Glomerular visceral epithelial cell (primary cell): ENCODE data around the gene TMEM269.
"Not testable (repeated sequence)": the region's sequence is repeated elsewhere in the genome, so short reads cannot be mapped to it uniquely, and the experiment has no call there.

Experiments
- DNase-seq: peaks from one replicate; pipeline ENCODE4 v3.0.0-alpha.2; 2016; ENCODE audit errors: extremely low spot score

TMEM269 gene

DNA sequence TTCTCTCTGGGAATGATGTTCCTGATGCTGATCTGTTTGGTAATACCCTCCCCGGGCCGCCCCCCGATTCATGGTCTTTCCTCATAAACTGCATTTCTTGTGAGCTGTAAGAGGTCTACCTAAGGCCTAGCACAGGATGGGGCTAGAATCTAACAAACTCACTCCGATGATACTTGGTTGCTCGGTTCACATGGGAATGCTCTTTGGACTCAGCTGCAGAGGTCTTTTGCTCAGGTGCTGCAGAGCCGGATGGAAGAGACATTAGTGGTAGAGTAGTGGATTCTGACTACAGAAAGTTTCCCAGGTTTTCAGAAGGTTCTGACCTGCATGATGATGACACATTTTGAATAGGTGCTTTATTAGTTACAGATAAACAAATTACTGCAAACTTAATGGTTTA, 8.3 kb upstream of the TMEM269 start:
- DNase-seq: no peak

DNA sequence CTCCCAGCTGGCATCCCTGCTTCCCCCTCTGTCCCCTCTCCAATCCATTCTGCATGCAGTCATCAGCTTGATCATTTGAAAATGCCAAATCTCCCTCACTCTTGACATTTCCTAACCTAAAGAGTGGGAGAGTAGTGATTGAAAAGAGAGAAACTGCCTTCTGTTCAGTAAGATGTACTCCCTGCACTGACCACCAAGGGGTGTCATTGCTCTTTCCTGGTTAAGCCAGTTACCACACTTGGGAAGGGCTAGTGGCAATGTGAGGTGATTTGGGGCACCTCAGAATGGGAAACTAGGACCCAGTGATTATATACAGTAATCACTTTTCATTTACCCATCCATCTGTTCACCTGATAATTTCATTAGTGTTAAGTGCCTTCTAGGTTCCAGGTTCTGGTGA, 6.9 kb upstream of the TMEM269 start:
- DNase-seq: peak; percentile 38

DNA sequence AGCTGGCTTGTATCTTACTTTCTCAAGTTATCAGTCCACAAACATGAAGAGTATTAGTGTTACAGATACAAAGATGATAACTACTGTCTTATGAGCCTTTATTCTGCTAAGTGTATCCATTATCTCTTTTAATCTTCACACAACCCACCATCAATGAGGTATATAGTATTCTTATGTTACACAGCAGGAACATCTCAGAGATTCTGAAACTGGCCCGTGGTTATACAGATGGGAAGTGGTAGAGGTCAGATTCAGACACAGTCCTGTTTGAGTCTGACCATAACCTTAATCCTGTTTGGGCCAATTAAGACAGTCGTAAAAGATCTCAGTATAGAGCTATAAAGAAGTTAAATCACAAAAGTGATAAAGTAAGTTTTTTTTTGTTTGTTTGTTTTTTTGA, 5.1 kb upstream of the TMEM269 start:
- DNase-seq: no peak

DNA sequence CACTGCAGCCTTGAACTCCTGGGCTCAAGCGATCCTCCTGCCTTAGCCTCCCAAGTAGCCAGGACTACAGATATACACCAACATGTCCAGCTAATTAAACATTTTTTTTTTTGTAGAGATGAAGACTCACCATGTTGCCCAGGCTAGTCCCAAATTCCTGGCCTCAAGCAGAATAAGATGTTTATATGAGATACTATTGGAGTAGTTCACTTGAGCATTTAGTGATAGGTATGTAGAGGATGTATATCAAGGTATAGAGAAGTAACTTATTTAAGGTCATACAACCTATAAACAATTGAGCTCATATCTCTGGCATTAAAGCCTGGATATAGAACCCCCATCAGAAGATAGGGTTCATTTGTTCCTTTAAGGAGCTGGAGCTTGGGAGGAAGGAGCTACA, 4.6 kb upstream of the TMEM269 start:
- no peak for DNase-seq

DNA sequence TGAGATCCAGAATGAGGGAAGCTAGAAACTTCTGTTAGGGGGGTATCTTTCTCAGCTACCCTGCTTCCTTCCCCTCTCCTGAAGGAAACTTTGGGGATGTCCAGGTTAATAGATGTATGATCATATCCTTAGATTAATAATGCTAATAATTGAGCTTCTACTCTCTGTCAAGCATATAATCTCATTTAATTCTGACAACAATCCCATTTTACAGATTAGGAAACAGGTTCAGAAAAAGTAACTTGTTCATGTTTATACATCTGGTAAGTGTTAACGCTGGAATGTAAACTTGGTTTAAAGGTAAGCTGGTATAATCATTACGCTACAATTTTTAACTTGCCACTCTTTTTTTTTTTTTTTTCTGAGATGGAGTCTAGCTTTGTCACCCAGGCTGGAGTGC, 1.7 kb upstream of the TMEM269 start:
- no peak for DNase-seq

DNA sequence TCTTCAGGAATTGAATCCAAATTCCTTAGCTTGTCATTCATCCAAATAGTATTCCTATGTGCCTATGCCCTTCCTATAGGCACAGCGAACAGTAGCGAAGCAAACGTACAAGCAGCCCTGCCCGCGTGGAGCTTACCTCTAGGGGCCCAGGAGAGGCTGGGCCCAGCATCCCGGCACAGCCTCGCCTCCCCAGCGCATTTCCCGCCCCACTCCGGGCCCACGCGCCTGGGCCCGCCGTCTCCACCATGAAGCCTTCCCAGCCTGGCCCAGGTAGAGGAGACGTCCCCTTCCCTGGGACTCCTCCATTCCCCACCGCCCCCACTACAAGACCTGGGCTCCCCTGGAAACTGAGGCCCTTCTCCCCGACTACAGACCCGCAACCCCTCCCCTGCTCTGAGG, 245 bp upstream of the TMEM269 start:
- no peak for DNase-seq

DNA sequence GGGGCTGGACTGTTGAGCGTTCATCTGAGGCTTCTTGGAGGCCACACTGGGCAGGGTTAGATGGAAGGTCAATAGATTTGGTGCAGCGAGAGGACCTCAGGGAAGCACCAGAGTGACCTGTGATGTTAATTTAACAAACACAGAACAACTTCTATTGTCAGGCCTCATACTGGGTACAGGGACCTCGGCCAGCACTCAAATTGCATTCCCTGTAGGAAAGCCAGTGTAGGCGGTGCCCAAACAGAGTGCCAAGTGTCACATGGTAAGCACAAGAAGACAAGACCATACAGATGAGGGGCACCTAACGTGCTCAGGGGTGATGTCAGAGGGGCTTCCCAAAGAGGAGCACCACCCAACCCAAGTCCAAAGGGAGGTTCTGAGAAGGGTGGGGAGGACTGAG, 1.3 kb downstream of the TMEM269 start:
- DNase-seq: no peak

DNA sequence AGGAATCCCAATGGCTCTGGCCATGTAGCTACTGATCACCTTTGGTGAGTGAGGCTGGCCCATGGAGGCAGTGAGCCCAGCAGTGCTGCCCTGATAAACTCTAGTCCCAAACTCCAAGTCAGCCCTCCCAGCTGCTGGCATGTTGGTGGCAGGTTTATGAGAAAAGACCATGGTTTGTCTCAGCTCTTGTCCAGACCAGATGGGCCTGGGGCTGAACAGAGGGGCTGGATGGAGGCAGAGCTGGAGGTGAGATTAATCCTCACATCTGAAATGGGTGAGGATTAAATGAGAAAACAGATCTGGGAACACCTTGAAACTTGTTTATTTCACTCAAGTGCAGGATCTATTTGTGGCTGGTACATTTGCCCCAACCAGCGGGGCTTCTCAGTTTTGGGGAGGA, 3.2 kb downstream of the TMEM269 start:
- DNase-seq: no peak

DNA sequence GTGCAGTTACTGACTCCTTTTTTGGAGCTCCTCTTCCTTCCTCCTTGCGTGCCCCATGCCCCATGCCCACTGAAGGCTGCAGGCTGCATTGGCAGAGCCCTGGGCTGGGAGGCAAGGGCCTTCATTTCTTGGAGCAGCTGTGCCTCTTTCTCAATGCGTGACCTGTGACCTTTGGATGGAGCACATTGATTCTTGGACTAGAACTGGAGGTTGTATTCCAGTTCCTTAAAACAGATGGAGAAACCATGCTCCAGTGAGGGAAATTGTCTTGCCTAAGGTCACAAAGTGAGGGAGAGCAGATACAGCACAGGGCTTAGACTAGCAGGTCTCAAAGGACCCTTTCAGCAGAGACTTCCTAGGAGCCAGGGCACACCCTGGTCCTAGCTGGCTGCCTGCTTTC, 9.0 kb downstream of the TMEM269 start:
- no peak for DNase-seq

DNA sequence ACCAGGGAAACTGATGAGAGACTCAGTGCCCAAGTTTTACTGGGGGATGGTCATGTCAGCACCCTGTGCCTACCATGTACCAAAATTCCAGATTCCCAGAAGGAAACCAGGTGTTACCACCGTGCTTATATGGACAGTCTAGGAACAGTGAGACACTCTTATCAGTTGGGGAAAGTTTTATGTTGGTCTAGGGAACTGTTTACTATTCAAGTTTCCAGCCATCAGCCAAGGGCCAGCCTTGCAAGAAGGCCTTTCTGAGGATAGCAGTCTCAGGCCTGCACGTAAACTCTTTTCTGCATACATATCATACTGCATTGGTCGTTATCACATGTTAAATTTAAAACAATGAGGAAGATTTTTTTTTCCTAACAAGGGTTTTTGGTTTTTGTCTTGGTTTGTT, 12.6 kb downstream of the TMEM269 start:
- DNase-seq: no peak

DNA sequence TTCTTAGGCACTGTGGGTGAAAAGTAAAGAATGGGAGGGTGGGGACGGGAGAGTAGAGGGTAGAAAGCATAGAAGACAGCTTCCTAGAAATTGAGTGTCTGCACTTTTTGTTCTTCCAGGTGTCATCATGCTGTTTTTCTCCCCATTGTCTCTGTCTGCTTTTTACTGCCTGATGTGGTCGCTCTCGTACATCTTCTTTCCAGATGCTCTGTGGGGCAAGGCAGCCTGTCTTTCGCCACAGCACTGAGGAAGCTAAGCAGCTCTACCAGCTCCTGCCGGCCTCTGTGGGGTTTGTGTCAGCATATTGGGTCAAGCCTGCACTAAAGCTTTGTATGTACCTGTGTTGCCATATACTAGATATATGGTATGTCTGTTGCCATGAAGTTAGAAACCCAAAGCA, 13.2 kb downstream of the TMEM269 start:
- no peak for DNase-seq

DNA sequence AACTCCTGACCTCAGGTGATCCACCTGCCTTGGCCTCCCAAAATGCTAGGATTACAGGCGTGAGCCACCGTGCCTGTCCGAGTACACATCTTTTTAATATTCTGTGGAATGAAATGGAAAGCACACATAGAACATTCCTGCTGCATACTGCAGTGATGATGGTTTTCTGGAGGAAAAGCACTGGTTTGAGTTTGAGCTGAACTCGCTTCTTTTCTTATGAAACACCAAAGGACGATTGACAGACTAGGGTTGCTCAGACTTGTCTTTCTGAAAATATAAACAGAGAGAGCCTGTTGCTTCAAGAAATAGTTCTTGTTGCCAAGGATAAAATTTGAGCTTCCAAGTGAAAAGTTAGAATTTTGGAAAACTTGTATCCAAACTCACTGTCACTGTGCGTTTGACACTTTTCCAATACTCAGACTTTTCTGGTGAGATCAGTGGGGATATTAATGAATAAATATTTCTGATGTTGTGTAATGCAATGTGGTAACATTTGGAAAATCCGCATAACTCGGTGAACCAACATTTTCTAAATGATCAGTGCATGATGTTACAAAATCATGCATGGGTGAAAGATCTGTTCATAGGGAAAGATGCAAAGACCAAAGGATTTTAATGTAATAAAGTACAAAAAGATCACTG, 17.2 kb downstream of the TMEM269 start:
- DNase-seq: no peak

DNA sequence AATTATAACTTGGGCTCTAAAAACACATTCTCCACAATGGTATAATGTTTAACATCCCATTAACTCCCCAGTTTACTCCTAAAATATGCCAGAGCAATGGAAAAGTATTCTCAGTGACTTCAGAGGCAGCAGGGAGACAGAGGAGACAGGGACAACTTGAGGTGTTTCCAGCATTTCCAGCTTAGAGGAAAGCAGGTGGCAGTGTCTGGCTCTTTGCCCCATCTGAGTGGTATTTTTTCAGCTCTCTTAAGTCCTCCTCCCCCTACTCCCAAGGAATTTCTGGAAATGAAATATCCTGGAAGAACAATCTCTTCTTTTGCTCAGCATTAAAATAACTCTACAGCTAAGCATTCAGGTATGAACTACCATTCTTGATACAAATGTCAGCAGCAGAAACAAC, 21.4 kb downstream of the TMEM269 start:
- DNase-seq: no peak

DNA sequence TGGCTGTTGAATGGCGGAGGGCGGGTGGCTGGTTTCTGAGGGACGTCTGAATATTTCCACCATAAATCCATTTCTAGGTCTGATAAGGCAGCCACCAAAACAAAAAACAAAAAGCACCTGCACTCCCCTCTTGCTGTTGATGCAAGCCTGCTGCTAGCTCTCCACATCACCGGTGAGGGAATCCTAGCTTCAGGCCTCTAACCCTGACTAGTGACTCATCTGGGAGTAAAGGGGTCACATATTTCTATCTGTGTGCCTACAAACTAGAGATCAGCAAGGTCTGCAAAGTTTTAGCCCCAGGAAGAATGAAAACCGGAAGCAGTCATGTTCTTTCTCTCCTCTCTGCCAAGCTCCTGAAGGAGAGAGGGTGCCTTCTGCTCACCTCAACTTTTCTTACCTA, 21.8 kb downstream of the TMEM269 start:
- DNase-seq: no peak

DNA sequence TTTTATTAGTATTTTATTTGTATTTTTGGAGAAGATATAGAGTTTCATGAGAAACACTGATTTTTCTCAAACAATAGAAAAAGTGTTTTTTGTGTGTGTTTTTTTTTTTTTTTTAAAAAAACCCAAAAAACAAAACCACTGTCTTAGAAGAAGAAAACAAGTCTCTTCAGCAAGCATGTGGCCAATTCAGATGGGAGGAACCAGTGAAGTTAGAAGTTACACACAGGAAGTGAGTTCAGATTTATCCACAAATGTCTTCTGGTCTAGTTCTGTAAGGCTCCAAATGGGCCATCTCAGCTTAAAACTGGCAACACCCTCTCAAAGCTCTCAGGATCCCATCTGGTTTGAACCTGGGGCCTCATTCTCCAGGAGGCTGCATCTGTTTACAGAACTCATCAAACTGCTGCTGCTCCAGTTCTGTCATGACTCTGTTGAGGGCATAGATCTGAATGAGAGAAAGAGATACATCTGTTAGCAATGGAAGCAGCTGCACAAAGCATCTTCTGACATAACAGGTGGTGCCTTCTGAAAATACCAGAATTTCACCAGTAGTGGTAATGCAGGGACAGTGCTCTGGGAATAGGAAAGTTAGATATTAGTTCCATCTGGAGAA, 22.4 kb downstream of the TMEM269 start:
- no peak for DNase-seq

DNA sequence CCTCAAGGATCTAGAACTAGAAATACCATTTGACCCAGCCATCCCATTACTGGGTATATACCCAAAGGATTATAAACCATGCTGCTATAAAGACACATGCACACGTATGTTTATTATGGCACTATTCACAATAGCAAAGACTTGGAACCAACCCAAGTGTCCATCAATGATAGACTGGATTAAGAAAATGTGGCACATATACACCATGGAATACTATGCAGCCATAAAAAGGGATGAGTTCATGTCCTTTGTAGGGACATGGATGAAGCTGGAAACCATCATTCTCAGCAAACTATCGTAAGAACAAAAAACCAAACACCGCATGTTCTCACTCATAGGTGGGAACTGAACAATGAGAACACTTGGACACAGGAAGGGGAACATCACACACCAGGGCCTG, 30.0 kb downstream of the TMEM269 start:
- DNase-seq: not testable (repeated sequence)

DNA sequence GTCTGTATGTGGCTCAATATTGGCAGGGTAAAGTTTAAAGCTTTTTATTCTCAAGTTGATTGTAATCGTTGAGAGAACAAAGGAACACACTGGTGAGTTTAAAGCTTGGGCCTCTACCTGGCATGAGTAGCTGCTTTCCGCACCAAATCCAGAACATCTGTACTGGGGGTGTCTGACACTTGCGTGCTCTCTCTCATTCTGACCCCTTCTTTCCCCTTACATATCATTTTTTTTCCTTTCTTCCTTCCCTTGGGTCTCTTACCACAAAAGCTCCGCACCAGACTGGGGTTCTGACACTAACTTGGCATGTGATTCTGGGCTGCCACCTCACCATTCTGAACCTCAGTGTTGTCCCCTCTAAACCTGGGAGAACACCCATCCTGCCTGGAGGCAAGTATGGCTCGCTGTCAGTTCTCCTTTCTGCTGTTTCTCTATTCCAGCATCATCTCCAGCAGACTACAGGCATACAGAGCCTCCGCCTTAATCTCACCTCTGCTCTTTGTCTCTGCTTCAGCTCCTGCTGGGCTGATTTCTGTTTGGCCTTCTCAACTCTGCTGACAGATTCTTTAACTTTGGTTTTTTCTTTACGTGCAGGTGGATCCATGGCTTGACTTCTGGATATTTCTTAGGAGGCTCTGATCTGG, 31.3 kb downstream of the TMEM269 start:
- no peak for DNase-seq

DNA sequence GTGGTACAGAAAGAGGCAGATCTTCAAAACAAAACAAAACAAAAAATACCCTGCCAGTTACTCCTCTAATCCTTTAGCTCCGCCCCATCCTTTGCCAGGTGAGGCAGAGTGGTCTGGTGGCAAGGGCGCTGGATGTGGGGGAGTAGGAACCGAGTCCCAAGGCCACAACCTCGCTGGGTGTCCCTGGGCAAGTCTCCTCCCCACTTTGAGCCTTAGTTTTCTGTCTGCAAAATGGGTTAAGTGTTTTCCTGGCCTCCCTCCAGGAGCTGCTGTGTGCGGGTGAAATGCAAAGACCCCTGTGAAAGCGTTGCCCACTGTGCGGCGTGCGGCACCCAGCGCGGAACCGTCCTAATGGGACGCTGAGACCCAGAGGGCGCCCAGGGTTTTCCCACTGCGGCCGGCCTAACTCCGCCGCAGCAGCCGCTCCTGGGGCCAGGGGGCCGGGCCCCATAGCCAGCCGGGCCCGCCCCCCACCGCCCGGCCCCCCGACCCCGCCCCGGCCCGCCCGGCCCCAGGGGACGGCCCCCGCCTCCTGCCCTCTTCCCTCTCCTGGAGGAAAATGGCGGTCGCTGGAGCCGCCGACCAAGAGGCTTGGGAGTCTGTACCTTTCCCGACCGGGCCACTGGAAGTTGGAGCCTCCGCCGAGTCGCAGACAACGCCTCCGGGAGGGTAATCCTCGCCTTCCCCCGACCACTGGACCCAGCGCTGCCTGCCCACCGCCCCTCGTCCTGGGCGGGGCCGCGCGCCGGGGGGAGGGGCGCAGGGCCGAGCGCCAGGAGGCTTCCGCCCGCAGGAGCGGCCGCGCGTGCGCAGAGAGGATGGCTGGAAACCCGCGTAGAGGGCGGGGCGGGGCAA, 32.0 kb downstream of the TMEM269 start, which contains the start of the genes ERMAP and SVBP:
TSS of gene ERMAP (plus strand) at position 538 of the 855 bp plus-strand sequence. CDS start 13,327 bp downstream, outside the sequence.
TSS of gene SVBP (minus strand) at position 813 of the 855 bp plus-strand sequence. CDS start 853 bp downstream, outside the sequence.
- peak; percentile 94 for DNase-seq

DNA sequence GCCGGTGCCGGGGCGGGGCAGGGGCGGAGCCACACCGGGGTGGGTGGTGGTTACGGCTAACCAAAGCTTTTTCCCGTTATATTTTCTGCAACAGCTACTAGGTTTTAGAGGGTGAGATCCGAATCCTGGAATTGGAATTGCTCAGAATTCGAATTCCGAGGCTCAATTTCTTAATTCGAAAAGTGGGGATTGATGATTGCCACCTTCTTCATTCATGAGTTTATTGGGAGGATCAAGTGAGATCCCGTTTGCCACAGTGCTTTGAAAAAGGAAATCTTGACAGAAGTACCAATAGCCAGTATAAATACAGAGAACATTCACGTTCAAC, 32.6 kb downstream of the TMEM269 start:
- no peak for DNase-seq

DNA sequence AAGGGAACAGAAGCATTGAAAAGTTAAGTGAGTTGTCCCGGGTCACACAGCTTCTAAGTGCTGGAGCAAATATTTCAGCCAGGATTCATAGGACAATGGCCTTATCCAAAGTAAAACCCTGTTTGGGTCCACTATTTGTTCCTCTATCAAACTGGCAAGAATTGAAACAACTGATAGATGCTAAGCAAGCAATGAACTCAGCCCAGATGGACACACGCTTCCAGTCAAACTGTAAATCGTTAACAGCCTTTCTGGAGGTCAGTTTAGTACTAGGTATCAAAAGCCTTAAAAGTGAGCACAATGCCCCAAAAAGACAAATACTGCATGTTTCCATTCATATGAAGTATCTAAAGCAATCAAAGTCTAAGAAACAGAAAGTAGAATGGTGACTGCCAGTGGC, 33.2 kb downstream of the TMEM269 start:
- DNase-seq: no peak

DNA sequence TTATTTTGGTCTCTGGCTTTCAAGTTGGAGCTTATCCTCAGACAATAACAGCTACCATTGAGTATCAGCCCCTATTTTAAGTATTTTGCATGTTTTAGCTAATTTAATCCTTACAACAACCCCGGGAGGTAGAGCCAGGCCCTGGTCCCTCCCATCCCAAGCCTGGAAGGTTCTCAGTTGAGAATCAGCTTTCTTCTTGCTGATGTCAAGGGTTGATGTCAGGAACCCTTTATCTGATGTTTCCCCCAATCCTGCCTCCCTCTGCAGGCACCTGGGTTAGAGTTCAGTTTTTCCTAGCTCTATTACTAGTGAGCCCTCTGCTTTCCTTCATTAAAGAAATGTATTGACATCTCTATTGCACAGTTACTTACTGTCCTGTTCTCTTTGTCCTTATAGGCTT, 36.0 kb downstream of the TMEM269 start:
- DNase-seq: no peak

DNA sequence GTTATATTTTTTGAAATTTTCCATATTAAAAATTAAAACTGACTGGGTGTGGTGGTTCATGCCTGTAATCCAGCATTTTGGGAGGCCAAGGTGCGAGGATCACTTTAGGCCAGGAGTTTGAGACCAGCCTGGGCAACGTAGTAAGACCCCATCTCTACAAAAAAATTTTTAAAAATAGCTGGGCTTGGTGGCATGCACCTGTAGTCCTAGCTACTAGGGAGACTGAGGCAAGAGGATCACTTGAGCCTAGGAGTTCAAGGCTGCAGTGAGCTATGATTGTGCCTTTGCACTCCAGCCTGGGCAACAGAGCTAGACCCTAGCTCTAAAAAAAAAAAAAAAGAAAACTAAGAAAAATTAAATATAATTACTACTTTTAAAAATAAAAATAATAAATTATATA, 36.9 kb downstream of the TMEM269 start:
- no peak for DNase-seq
